GM06990 (cell line): ENCODE measurements around the gene VEGFC.

ENCODE experiments used
- DNase-seq: peaks from one replicate; pipeline ENCODE4 v3.0.0-alpha.2; 2011; ENCODE audit not compliant: insufficient read length; ENCODE audit errors: extremely low read depth
- H3K27me3 ChIP-seq: replicated peaks from 2 replicates; pipeline ENCODE4 v1.6.0; 2011; ENCODE audit warnings: low read length; ENCODE audit not compliant: control insufficient read depth, insufficient read depth
- H3K36me3 ChIP-seq: 2 replicates; pipeline ENCODE4 v1.5.1; 2011; ENCODE audit warnings: low read length; ENCODE audit not compliant: control insufficient read depth, insufficient read depth
- H3K4me3 ChIP-seq: replicated peaks from 2 replicates; pipeline ENCODE4 v1.5.1; 2011; ENCODE audit warnings: low read depth, mild to moderate bottlenecking, control low read depth, low read length
- CTCF ChIP-seq: IDR thresholded peaks from 2 replicates; pipeline ENCODE4 v1.5.1; 2011; ENCODE audit warnings: low read length, control low read depth, mild to moderate bottlenecking, inconsistent platforms; ENCODE audit not compliant: insufficient read depth, poor library complexity, severe bottlenecking

The VEGFC gene

GRCh38 chr4:176758323-176758722 is 34.4 kb downstream of the VEGFC start:
- no peak overlapping the region for H3K4me3 ChIP-seq
- no peaks in the 10 kb centered on the region for H3K36me3 ChIP-seq
- no peak for TF ChIP-seq CTCF
- H3K27me3 ChIP-seq = no peaks in the 10 kb centered on the region
- no peak for DNase-seq

- Histone ChIP-seq H3K27me3 (no peaks in the 10 kb centered on the region), H3K4me3 (no peak overlapping the region), H3K36me3 (no peaks in the 10 kb centered on the region)
- no peak for DNase-seq
- TF ChIP-seq CTCF = no peak
Measured at GRCh38 chr4:176755613-176756012, 37.1 kb downstream of the VEGFC start.

GRCh38 chr4:176755001-176755400 is 37.7 kb downstream of the VEGFC start:
- Histone ChIP-seq H3K27me3 (no peaks in the 10 kb centered on the region), H3K36me3 (no peaks in the 10 kb centered on the region), H3K4me3 (no peak overlapping the region)
- no peak for TF ChIP-seq CTCF
- DNase-seq = no peak

DNA sequence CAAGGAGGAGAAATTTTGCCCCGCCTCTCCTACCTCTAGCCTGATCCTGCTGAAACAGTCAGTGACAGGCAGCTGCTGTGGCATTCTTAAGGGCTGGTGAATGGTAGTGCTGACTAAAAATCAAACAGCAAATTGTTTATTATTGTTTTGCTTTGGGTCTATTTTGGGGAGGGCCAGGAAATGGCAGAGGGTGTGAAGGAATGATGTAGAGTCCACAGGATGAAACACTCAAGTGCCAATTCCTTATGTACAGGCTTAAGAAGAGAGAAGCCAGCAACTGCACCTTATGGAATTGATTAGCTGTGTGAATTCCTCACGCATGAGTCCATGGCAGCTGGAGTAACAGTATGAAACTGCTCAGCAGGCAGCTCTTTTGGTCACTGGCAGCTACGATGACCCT is 39.7 kb downstream of the VEGFC start:
- Histone ChIP-seq H3K27me3 (no peaks in the 10 kb centered on the region), H3K36me3 (no peaks in the 10 kb centered on the region), H3K4me3 (no peak overlapping the region)
- no peak for TF ChIP-seq CTCF
- no peak for DNase-seq

DNA sequence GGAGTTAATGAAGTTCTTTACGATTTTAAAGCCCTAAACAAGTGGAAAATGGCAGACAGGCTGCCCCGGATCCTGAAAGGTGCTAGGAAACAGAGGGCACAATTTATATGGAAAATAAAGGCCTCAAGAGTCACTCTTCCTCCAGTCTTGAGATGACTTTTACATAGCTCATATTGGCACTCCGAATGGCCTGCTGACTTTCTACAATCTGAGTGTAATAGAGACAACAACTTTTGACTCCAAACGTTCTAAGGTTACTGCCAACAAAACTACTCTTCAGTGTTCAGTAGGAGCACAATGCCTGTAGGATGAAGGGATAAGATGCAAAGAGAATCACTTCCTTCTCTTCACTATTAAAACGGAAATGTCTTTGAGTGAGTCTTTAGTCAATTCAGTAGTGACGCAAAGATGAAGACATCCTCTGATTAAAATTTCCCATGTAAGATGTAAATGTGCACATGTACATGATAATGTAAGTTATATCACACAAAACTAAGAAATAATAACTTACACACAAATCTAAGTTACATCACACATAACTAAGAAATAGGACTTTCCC is 40.5 kb downstream of the VEGFC start:
- H3K27me3 ChIP-seq = no peaks in the 10 kb centered on the region
- no peaks in the 10 kb centered on the region for H3K36me3 ChIP-seq
- no peak for TF ChIP-seq CTCF
- no peak overlapping the region for H3K4me3 ChIP-seq
- no peak for DNase-seq

GRCh38 chr4:176751061-176751460 is 41.7 kb downstream of the VEGFC start:
- H3K4me3 ChIP-seq = no peak overlapping the region
- no peaks in the 10 kb centered on the region for H3K36me3 ChIP-seq
- H3K27me3 ChIP-seq = no peaks in the 10 kb centered on the region
- no peak for DNase-seq
- TF ChIP-seq CTCF = no peak
